ENCODE results near the gene XKRX. TPM values are rescaled to one million over a fixed set of nuclear protein-coding genes. Genes with fewer than 3 reads are reported as not detected.

Gene XKRX
- 0.66 TPM for total RNA-seq
- polyA plus RNA-seq, result 5.5 TPM
- long read RNA-seq, donor 1, result 0 reads
- long read RNA-seq, donor 2, result 0 reads
- long read RNA-seq, donor 3, result 0 reads
- long read RNA-seq, donor 4, result 0 reads
- long read RNA-seq, donor 5, result 0 reads
- long read RNA-seq, donor 6, result 0 reads
- long read RNA-seq, donor 7, result 0 reads
- long read RNA-seq, donor 8, result 0 reads
- long read RNA-seq, donor 9, result 0 reads
- long read RNA-seq, donor 10, result 0 reads

DNA sequence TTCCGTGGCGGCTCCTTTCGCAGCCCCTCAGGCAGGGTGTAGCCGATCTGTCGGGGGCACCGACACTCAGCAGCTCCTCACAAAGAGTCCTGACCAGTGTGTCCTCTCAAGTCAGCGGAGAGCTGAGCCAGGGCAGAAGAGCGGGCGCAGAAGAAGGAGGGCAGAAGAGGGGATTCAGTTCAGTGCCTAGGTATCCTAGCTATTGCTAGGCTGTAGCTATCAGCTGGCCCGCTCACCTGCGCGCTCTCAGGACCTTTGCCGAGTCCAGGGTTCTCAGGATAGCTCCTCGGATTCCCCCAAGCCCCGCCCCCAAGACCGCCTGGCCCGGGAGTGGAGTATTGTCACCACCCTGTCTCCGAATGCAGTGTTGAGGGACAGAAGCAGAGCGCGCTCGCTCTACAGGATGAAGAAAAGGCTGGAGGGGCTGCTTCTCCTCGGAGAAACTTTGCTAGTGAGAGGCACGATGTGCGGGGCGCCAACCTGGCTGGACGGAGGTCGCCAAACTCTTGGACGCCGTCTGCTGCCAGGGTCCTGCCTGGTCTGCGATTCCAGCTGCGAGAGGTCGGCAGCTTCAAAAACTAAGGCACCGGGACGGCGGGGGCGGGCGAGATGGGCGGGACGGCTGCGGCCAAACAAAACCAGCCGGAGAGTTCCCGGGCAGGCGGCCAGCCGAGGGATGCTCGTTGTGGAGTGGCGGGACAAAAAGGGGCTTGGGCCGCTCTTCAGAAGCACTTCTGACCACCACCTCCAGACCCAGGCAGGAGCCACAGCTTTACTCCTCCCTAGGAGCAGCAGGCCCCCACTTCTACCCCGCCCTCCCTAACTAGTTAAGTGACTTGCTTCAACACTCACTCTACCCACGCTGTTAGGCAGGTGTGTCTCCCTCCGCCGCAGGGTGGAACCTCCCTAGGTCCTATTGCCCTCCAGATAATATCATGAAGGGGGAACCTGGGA is at the start of gene XKRX:
Gene XKRX (minus strand): TSS at position 258 of the 954 bp plus-strand sequence. CDS start 613 bp downstream, outside the sequence.
- H3K27ac ChIP-seq (ENCODE audit: low read depth in 1 of 2, low read length in 1 of 2), result peak within 1 kb of the TSS in 1 of 2 donors; percentile 87
- no peaks in the 10 kb centered on the region for H3K36me3 ChIP-seq (ENCODE audit: control insufficient read depth in 2 of 2, insufficient read depth in 2 of 2, low read length in 1 of 2)
- WGBS, result 3% methylated on average over 51 of the region's 51 CpGs
- peaks cover 0 to 3% of the 10 kb centered on the region in 2 donors for H3K4me1 ChIP-seq (ENCODE audit: control insufficient read depth in 2 of 2, insufficient read depth in 2 of 2, low read length in 2 of 2)
- peak in 5 of 9 donors; percentile 27 to 73 (median 36) for DNase-seq (ENCODE audit: low read depth in 6 of 9, low spot score in 9 of 9)
- H3K9me3 ChIP-seq (ENCODE audit: control insufficient read depth in 2 of 2, insufficient read depth in 1 of 2, low read length in 1 of 2), result no peaks in the 10 kb centered on the region
- H3K27me3 ChIP-seq (ENCODE audit: control insufficient read depth in 2 of 2, insufficient read depth in 1 of 2, low read length in 1 of 2), result peaks cover 0 to 18% of the 10 kb centered on the region in 2 donors
- H3K4me3 ChIP-seq (ENCODE audit: low read length in 2 of 2), result peak within 1 kb of the TSS; percentile 18 to 72

DNA sequence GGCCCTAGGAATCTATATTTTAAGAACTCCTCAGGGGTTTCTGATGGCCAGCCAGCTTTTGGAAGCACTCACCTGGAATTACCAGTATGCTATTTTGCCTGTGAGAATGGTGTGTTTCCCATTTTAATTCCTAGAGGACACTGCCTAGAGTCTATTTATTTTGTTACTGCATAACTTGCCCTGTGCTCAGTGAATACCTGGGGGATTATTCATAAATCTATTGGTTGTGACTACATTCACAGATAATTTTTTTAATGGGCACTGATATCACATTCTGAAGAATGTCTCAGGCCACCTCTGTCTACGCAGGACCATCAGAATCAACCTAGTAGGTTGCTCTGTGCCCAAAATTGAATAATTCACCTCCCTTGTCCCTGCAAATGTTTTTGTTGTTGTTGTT is 47.5 kb upstream of the XKRX start:
- no peak for DNase-seq (ENCODE audit: low read depth in 6 of 9, low spot score in 9 of 9)
- Histone ChIP-seq H3K4me3 (ENCODE audit: low read length in 2 of 2) (no peak overlapping the region), H3K36me3 (ENCODE audit: control insufficient read depth in 2 of 2, insufficient read depth in 2 of 2, low read length in 1 of 2) (no peaks in the 10 kb centered on the region), H3K9me3 (ENCODE audit: control insufficient read depth in 2 of 2, insufficient read depth in 1 of 2, low read length in 1 of 2) (no peaks in the 10 kb centered on the region), H3K4me1 (ENCODE audit: control insufficient read depth in 2 of 2, insufficient read depth in 2 of 2, low read length in 2 of 2) (no peaks in the 10 kb centered on the region), H3K27ac (ENCODE audit: low read depth in 1 of 2, low read length in 1 of 2) (no peak overlapping the region), H3K27me3 (ENCODE audit: control insufficient read depth in 2 of 2, insufficient read depth in 1 of 2, low read length in 1 of 2) (no peaks in the 10 kb centered on the region)
- 94% methylated on average over 1 of the region's 1 CpG for WGBS

DNA sequence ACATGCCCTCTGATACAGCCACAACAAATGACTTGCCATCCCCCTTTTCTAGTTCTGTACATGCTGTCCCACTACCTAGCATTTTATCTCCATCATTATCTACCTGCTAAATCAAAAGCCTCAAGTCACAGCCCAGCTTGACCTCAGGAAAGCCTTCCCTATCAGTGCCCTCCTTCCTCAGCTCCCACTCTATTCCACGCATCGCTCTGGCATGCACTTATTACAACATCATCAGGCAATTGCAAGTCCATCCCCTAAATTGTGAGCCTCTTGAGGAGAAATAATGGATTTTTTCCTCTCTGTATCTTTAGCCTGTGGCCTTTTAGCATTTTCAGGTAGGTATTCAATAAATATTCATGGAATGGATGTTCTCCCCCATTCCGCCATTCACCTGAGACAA is 46.5 kb upstream of the XKRX start:
- H3K27me3 ChIP-seq (ENCODE audit: control insufficient read depth in 2 of 2, insufficient read depth in 1 of 2, low read length in 1 of 2), result no peaks in the 10 kb centered on the region
- no peaks in the 10 kb centered on the region for H3K9me3 ChIP-seq (ENCODE audit: control insufficient read depth in 2 of 2, insufficient read depth in 1 of 2, low read length in 1 of 2)
- H3K27ac ChIP-seq (ENCODE audit: low read depth in 1 of 2, low read length in 1 of 2), result no peak overlapping the region
- no peaks in the 10 kb centered on the region for H3K36me3 ChIP-seq (ENCODE audit: control insufficient read depth in 2 of 2, insufficient read depth in 2 of 2, low read length in 1 of 2)
- DNase-seq (ENCODE audit: low read depth in 6 of 9, low spot score in 9 of 9), result no peak
- H3K4me3 ChIP-seq (ENCODE audit: low read length in 2 of 2), result no peak overlapping the region
- no peaks in the 10 kb centered on the region for H3K4me1 ChIP-seq (ENCODE audit: control insufficient read depth in 2 of 2, insufficient read depth in 2 of 2, low read length in 2 of 2)
- WGBS, result 98% methylated on average over 3 of the region's 3 CpGs

DNA sequence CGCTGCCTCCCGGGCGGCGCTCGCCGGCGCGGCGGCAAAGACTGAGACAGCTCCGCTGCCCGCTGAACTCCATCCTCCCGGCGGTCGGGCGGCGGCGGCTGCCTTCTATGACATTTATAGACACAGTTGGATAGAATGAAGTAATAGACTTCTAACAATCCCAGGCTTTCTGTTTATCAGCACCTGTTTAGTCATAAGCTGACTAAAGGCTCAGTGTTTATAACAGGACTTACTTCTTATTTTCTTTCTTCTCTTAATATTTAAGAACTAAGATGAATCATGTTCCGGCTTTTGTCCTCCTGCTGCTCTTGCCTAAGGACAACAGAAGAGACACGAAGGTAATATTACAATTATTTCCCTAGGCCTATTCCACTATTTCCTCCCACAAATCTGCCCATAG is 44.7 kb upstream of the XKRX start:
- no peaks in the 10 kb centered on the region for H3K4me1 ChIP-seq (ENCODE audit: control insufficient read depth in 2 of 2, insufficient read depth in 2 of 2, low read length in 2 of 2)
- no peak for DNase-seq (ENCODE audit: low read depth in 6 of 9, low spot score in 9 of 9)

DNA sequence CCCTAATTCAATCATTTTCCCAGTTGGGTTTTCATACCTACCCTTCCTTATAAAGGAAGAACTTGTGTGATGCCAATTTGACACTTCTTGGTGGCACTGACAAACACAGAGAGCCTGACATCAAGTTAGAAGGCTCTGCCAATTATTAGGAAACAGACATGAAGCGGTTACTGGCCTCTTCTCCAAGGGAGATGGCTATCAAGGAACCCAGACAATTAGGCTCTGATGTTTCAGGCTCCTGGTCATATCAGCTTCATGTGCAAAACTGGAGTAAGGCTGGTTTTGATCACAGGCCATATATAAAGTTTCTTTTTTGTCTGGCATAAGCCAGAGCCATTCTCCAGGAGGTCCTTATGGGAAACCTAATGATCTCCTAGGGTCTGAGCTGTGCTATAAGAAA is 41.2 kb upstream of the XKRX start:
- no peak overlapping the region for H3K27ac ChIP-seq (ENCODE audit: low read depth in 1 of 2, low read length in 1 of 2)
- H3K4me1 ChIP-seq (ENCODE audit: control insufficient read depth in 2 of 2, insufficient read depth in 2 of 2, low read length in 2 of 2), result no peaks in the 10 kb centered on the region
- no peak overlapping the region for H3K4me3 ChIP-seq (ENCODE audit: low read length in 2 of 2)
- WGBS, result 95% methylated on average over 1 of the region's 1 CpG
- H3K27me3 ChIP-seq (ENCODE audit: control insufficient read depth in 2 of 2, insufficient read depth in 1 of 2, low read length in 1 of 2), result no peaks in the 10 kb centered on the region
- H3K9me3 ChIP-seq (ENCODE audit: control insufficient read depth in 2 of 2, insufficient read depth in 1 of 2, low read length in 1 of 2), result no peaks in the 10 kb centered on the region
- H3K36me3 ChIP-seq (ENCODE audit: control insufficient read depth in 2 of 2, insufficient read depth in 2 of 2, low read length in 1 of 2), result no peaks in the 10 kb centered on the region
- DNase-seq (ENCODE audit: low read depth in 6 of 9, low spot score in 9 of 9), result no peak

More for the DNA sequence above, 44.7 kb upstream of the XKRX start:
- Histone ChIP-seq H3K4me3 (ENCODE audit: low read length in 2 of 2) (no peak overlapping the region), H3K27me3 (ENCODE audit: control insufficient read depth in 2 of 2, insufficient read depth in 1 of 2, low read length in 1 of 2) (no peaks in the 10 kb centered on the region), H3K36me3 (ENCODE audit: control insufficient read depth in 2 of 2, insufficient read depth in 2 of 2, low read length in 1 of 2) (no peaks in the 10 kb centered on the region), H3K27ac (ENCODE audit: low read depth in 1 of 2, low read length in 1 of 2) (no peak overlapping the region), H3K9me3 (ENCODE audit: control insufficient read depth in 2 of 2, insufficient read depth in 1 of 2, low read length in 1 of 2) (no peaks in the 10 kb centered on the region)
- 99% methylated on average over 13 of the region's 19 CpGs for WGBS

DNA sequence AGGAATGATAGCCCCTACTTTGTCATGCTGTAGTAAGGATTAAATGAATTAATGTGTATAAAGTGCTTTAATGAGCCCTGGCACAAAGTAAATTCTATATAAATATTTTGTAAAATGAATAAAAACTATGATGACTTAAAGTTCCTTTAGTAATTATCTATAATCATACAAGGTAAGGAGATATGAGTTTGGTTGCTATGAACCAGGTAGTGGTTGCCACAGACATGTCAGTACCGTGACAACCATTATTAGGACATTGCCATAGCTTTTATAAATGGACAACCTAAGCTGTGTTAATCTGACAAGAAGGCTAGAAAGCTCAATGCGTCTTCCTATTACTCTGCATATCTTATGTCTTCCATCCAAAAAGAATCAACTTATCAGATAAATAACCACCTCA is 40.7 kb upstream of the XKRX start, which contains the start of gene ARL13A:
Gene ARL13A (plus strand): TSS at position 301 of the 400 bp plus-strand sequence. CDS start 3,982 bp downstream, outside the sequence.
- H3K36me3 ChIP-seq (ENCODE audit: control insufficient read depth in 2 of 2, insufficient read depth in 2 of 2, low read length in 1 of 2), result no peaks in the 10 kb centered on the region
- no peak within 1 kb of the TSS for H3K4me3 ChIP-seq (ENCODE audit: low read length in 2 of 2)
- no peaks in the 10 kb centered on the region for H3K4me1 ChIP-seq (ENCODE audit: control insufficient read depth in 2 of 2, insufficient read depth in 2 of 2, low read length in 2 of 2)
- no peak for DNase-seq (ENCODE audit: low read depth in 6 of 9, low spot score in 9 of 9)
- no peak within 1 kb of the TSS for H3K27ac ChIP-seq (ENCODE audit: low read depth in 1 of 2, low read length in 1 of 2)
- H3K27me3 ChIP-seq (ENCODE audit: control insufficient read depth in 2 of 2, insufficient read depth in 1 of 2, low read length in 1 of 2), result no peaks in the 10 kb centered on the region
- H3K9me3 ChIP-seq (ENCODE audit: control insufficient read depth in 2 of 2, insufficient read depth in 1 of 2, low read length in 1 of 2), result no peaks in the 10 kb centered on the region
- 100% methylated on average over 2 of the region's 2 CpGs for WGBS

DNA sequence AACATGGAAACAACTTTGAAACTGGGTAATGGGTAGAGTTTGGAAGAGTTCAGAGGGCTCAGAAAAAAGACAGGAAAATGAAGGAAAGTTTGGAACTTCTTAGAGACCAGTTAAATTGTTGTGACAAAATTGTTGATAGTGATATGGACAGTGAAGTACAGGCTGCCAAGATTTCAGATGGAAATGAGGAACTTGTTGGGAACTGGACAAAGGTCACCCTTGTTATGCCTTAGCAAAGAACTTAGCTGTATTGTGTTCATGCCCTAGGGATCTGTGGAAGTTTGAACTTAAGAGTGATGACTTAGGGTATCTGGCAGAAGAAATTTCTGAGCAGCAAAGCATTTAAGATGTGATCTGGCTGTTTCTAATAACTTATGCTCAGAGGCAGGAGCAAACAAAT is 35.6 kb upstream of the XKRX start:
- Histone ChIP-seq H3K36me3 (ENCODE audit: control insufficient read depth in 2 of 2, insufficient read depth in 2 of 2, low read length in 1 of 2) (no peaks in the 10 kb centered on the region), H3K9me3 (ENCODE audit: control insufficient read depth in 2 of 2, insufficient read depth in 1 of 2, low read length in 1 of 2) (no peaks in the 10 kb centered on the region), H3K4me1 (ENCODE audit: control insufficient read depth in 2 of 2, insufficient read depth in 2 of 2, low read length in 2 of 2) (no peaks in the 10 kb centered on the region), H3K27ac (ENCODE audit: low read depth in 1 of 2, low read length in 1 of 2) (no peak overlapping the region), H3K27me3 (ENCODE audit: control insufficient read depth in 2 of 2, insufficient read depth in 1 of 2, low read length in 1 of 2) (no peaks in the 10 kb centered on the region), H3K4me3 (ENCODE audit: low read length in 2 of 2) (no peak overlapping the region)
- DNase-seq (ENCODE audit: low read depth in 6 of 9, low spot score in 9 of 9), result no peak

DNA sequence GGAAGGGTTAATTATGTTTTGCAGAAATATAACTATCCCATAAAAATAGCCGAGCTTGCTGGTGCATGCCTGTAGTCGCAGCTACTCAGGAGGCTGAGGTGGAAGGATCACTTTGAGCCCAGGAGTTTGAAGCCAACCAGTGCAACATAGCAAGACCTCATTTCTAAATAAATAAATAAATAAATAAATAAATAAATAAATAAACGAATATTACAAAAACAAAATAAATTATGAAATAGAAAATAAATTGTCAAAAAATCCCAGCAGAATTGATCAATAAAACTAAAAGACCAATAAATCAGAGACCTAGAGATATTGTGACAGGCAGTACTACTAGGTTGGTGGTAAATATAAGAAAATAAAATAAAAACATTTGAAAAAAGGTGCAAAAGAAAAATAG is 34.1 kb upstream of the XKRX start:
- 98% methylated on average over 3 of the region's 3 CpGs for WGBS

DNA sequence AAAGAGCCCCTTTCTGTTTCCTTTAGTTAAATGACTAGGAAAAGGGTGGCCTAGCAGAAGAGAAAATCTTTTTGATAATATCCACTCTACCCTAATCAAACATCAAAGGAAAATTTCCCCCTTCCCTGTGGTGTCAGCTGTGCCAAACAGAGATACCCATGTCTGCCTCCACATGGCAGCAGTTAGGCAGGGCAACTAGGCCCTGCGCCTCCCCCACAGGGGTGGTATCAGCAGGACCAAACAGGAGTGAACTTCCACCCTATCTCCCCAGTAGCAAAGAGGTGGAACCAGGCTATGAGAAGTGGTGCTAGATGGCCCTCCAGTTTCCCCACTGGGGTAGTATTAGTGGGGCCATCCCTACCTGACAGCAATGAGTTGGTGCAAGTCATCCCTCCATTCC is 19.8 kb upstream of the XKRX start:
- Histone ChIP-seq H3K4me1 (ENCODE audit: control insufficient read depth in 2 of 2, insufficient read depth in 2 of 2, low read length in 2 of 2) (no peaks in the 10 kb centered on the region), H3K36me3 (ENCODE audit: control insufficient read depth in 2 of 2, insufficient read depth in 2 of 2, low read length in 1 of 2) (no peaks in the 10 kb centered on the region), H3K27ac (ENCODE audit: low read depth in 1 of 2, low read length in 1 of 2) (no peak overlapping the region), H3K4me3 (ENCODE audit: low read length in 2 of 2) (no peak overlapping the region), H3K9me3 (ENCODE audit: control insufficient read depth in 2 of 2, insufficient read depth in 1 of 2, low read length in 1 of 2) (no peaks in the 10 kb centered on the region), H3K27me3 (ENCODE audit: control insufficient read depth in 2 of 2, insufficient read depth in 1 of 2, low read length in 1 of 2) (no peaks in the 10 kb centered on the region)
- WGBS, result 97% methylated on average over 1 of the region's 1 CpG
- no peak for DNase-seq (ENCODE audit: low read depth in 6 of 9, low spot score in 9 of 9)

More for the DNA sequence above, 34.1 kb upstream of the XKRX start:
- H3K4me1 ChIP-seq (ENCODE audit: control insufficient read depth in 2 of 2, insufficient read depth in 2 of 2, low read length in 2 of 2), result no peaks in the 10 kb centered on the region
- no peaks in the 10 kb centered on the region for H3K36me3 ChIP-seq (ENCODE audit: control insufficient read depth in 2 of 2, insufficient read depth in 2 of 2, low read length in 1 of 2)
- H3K27ac ChIP-seq (ENCODE audit: low read depth in 1 of 2, low read length in 1 of 2), result no peak overlapping the region
- DNase-seq (ENCODE audit: low read depth in 6 of 9, low spot score in 9 of 9), result no peak
- H3K27me3 ChIP-seq (ENCODE audit: control insufficient read depth in 2 of 2, insufficient read depth in 1 of 2, low read length in 1 of 2), result no peaks in the 10 kb centered on the region
- no peaks in the 10 kb centered on the region for H3K9me3 ChIP-seq (ENCODE audit: control insufficient read depth in 2 of 2, insufficient read depth in 1 of 2, low read length in 1 of 2)
- no peak overlapping the region for H3K4me3 ChIP-seq (ENCODE audit: low read length in 2 of 2)
